ENCODE results near the gene STARD7. TPM values are rescaled to one million over a fixed set of nuclear protein-coding genes. Genes with fewer than 3 reads are reported as not detected.

STARD7 gene
- total RNA-seq, 6 experiments from 2014 or later = 167 to 195 (median 180) TPM

- H3K27me3 Mint-ChIP-seq (ENCODE audit: insufficient read depth) = peaks cover 19% of the 10 kb centered on the region
- no peak for TF ChIP-seq CTCF (IDR thresholded peaks at IDR 0.05)
- H3K27ac Mint-ChIP-seq = no peak overlapping the region
- H3K9me3 Mint-ChIP-seq = no peaks in the 10 kb centered on the region
- H3K4me1 Mint-ChIP-seq (ENCODE audit: low read depth) = no peaks in the 10 kb centered on the region
- no peak overlapping the region for H3K4me3 Mint-ChIP-seq
- no peak for DNase-seq
- no peaks in the 10 kb centered on the region for H3K36me3 Mint-ChIP-seq (ENCODE audit: low read depth)
Observed at GRCh38 chr2:96159084-96159830, 49.4 kb downstream of the STARD7 start.

- Mint-ChIP-seq H3K27me3 (ENCODE audit: insufficient read depth) (peaks cover 19% of the 10 kb centered on the region), H3K9me3 (no peaks in the 10 kb centered on the region), H3K36me3 (ENCODE audit: low read depth) (no peaks in the 10 kb centered on the region), H3K27ac (no peak overlapping the region), H3K4me1 (ENCODE audit: low read depth) (no peaks in the 10 kb centered on the region), H3K4me3 (no peak overlapping the region)
- TF ChIP-seq CTCF (IDR thresholded peaks at IDR 0.05) = no peak
- DNase-seq = no peak
Observed at GRCh38 chr2:96158554-96158940, 50.1 kb downstream of the STARD7 start.

GRCh38 chr2:96157649-96158553 is 50.7 kb downstream of the STARD7 start:
- H3K4me1 Mint-ChIP-seq (ENCODE audit: low read depth) = no peaks in the 10 kb centered on the region
- H3K36me3 Mint-ChIP-seq (ENCODE audit: low read depth) = no peaks in the 10 kb centered on the region
- no peak for TF ChIP-seq CTCF (IDR thresholded peaks at IDR 0.05)
- no peak overlapping the region for H3K4me3 Mint-ChIP-seq
- H3K27ac Mint-ChIP-seq = no peak overlapping the region
- peaks cover 19% of the 10 kb centered on the region for H3K27me3 Mint-ChIP-seq (ENCODE audit: insufficient read depth)
- no peaks in the 10 kb centered on the region for H3K9me3 Mint-ChIP-seq
- DNase-seq = no peak

- Mint-ChIP-seq H3K27ac (no peak overlapping the region), H3K9me3 (no peaks in the 10 kb centered on the region), H3K4me1 (ENCODE audit: low read depth) (no peaks in the 10 kb centered on the region), H3K36me3 (ENCODE audit: low read depth) (no peaks in the 10 kb centered on the region), H3K27me3 (ENCODE audit: insufficient read depth) (peaks cover 19% of the 10 kb centered on the region), H3K4me3 (no peak overlapping the region)
- DNase-seq = no peak
- no peak for TF ChIP-seq CTCF (IDR thresholded peaks at IDR 0.05)
Observed at GRCh38 chr2:96156926-96157648, 51.5 kb downstream of the STARD7 start.

GRCh38 chr2:96156011-96156820 is 52.4 kb downstream of the STARD7 start:
- DNase-seq = no peak
- TF ChIP-seq CTCF (IDR thresholded peaks at IDR 0.05) = no peak
- Mint-ChIP-seq H3K27ac (no peak overlapping the region), H3K4me1 (ENCODE audit: low read depth) (no peaks in the 10 kb centered on the region; the same call in 1 of the 2 replicates), H3K4me3 (no peak overlapping the region), H3K9me3 (no peaks in the 10 kb centered on the region), H3K36me3 (ENCODE audit: low read depth) (no peaks in the 10 kb centered on the region), H3K27me3 (ENCODE audit: insufficient read depth) (peaks cover 19% of the 10 kb centered on the region)
